GM21390 (cell line): ENCODE measurements around the gene FAM76A.
"Not testable (repeated sequence)": the region's sequence is repeated elsewhere in the genome, so short reads cannot be mapped to it uniquely, and the experiment has no call there.

Experiments used
- ATAC-seq: cut with Tn5 transposase; IDR thresholded peaks from one replicate; pipeline ENCODE4 v1.9.1; 2021; ENCODE audit not compliant: unreplicated experiment

The FAM76A gene

GRCh38 chr1:27774654-27775053 is 48.9 kb downstream of the FAM76A start:
- ATAC-seq = no peak

GRCh38 chr1:27775336-27775735 is 49.6 kb downstream of the FAM76A start:
- ATAC-seq = not testable (repeated sequence)

- not testable (repeated sequence) for ATAC-seq
These were observed 50.5 kb downstream of the FAM76A start for GRCh38 chr1:27776276-27776675.

GRCh38 chr1:27778056-27778455 is 52.3 kb downstream of the FAM76A start:
- ATAC-seq = no peak

GRCh38 chr1:27779122-27779521 is 53.4 kb downstream of the FAM76A start:
- ATAC-seq = no peak

- ATAC-seq = no peak
These were observed 57.2 kb downstream of the FAM76A start for GRCh38 chr1:27782950-27783349.

- ATAC-seq = no peak
These were observed 58.9 kb downstream of the FAM76A start for GRCh38 chr1:27784700-27785099.

- no peak for ATAC-seq
These were observed 60.2 kb downstream of the FAM76A start for GRCh38 chr1:27785781-27786455.

- no peak for ATAC-seq
These were observed 62.1 kb downstream of the FAM76A start for GRCh38 chr1:27787895-27788294.

GRCh38 chr1:27789540-27790041 is 63.8 kb downstream of the FAM76A start:
- no peak for ATAC-seq

- ATAC-seq = not testable (repeated sequence)
These were observed 64.5 kb downstream of the FAM76A start for GRCh38 chr1:27790270-27790669.

- no peak for ATAC-seq
These were observed 69.8 kb downstream of the FAM76A start for GRCh38 chr1:27795601-27796000.

GRCh38 chr1:27804791-27805190 is 79.0 kb downstream of the FAM76A start:
- no peak for ATAC-seq

- no peak for ATAC-seq
These were observed 81.0 kb downstream of the FAM76A start for GRCh38 chr1:27806758-27807157.

GRCh38 chr1:27807385-27807784 is 81.6 kb downstream of the FAM76A start:
- no peak for ATAC-seq

- ATAC-seq = not testable (repeated sequence)
These were observed 82.4 kb downstream of the FAM76A start for GRCh38 chr1:27808131-27808530.

GRCh38 chr1:27809883-27810282 is 84.1 kb downstream of the FAM76A start:
- no peak for ATAC-seq

GRCh38 chr1:27811741-27812500 is 86.2 kb downstream of the FAM76A start:
- ATAC-seq = no peak
